Left hindlimb (tissue), 1 donor: Measurements from ENCODE around the gene CDX1.
A peak's percentile ranks its signal among the peaks of the same experiment; 100 is the strongest.

ENCODE experiments used
- DNase-seq: peaks from one replicate; pipeline ENCODE4 v3.0.0-alpha.2; 2018

Gene CDX1

DNA sequence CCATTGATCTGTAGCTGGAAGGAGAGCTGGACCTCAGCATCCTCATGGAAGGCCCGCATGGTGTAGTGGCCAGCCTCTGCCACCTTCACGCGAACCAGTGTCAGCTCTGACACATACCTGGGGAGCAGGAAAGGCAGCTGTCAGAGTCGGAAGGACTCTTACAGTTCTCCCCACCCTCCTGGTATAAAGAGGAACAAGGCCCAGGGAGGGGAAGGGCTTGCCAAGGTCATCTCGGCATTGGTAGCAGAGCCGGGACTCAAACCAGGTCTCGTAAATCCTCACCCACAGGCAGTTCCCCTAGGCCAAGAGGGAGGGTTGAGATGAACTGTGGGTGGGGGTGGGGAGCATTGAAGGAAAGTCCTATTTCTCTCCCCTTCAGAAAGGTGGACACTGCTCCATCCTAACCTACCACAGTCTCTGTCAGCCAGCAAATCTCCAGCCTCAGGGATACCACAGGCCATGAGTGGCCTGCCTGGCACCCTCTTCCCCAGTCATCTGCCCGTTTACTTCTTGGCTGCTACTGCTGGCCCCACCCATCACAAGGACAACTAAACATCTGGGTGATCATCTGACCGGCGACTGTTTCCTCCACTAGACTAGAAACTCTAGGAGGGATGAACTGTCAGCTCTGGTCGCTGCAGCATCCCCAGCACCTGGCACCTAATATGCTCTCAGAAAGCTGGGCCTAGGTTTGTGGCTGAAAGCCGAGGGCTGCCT, 34.4 kb upstream of the CDX1 start:
- no peak for DNase-seq

DNA sequence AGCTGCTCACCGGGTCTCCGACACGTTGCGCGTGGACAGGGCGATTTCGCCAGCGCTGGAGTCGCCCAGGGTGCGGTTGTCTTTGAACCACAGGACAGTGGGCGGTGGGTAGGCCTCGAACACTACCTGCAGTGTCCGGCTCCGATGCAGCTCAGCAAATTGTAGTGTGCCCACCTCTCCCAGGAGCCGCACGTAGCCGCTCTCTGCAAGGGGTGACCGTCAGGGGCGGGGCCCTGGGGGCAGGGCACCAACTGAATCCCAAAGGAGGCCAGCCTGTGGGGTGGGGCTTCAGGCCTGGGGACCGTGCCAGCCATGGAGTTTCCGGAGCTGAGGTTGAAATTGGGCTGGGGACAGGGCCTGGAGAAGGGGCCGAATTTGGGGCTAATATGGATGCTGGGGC, 33.8 kb upstream of the CDX1 start:
- no peak for DNase-seq

DNA sequence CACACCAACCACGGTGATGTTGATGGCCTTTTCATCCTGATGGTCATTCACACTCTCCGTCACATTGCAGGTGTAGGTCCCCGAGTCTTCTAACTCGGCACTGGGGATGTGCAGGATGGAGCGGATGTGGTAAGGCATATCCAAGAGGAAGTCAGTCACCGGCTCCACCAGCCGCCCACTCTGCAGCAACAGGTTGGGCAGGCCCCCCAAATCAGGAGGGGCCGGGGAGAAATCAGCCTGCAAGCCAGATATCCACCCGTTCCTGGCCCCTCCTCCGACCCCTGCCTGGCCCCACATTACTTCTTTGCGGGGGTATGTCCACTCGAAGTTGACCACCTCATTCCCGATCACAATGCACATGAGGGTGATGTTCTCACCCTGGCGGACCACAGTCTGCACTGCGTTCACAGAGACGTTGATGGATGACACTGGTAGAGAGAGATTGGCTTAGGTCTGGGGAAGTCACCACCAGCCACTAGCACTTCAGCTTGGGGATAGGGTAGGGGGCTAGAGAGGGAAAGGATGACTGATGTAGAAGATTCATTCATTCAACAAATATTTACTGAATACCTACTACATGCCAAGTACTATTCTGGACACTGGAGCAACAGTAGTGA, 32.9 kb upstream of the CDX1 start:
- no peak for DNase-seq

GRCh38 chr5:150134198-150134588, 32.4 kb upstream of the CDX1 start:
- no peak for DNase-seq

- no peak for DNase-seq
These were observed 30.8 kb upstream of the CDX1 start for GRCh38 chr5:150135557-150136304.

GRCh38 chr5:150136305-150137167, 30.0 kb upstream of the CDX1 start:
- no peak for DNase-seq

DNA sequence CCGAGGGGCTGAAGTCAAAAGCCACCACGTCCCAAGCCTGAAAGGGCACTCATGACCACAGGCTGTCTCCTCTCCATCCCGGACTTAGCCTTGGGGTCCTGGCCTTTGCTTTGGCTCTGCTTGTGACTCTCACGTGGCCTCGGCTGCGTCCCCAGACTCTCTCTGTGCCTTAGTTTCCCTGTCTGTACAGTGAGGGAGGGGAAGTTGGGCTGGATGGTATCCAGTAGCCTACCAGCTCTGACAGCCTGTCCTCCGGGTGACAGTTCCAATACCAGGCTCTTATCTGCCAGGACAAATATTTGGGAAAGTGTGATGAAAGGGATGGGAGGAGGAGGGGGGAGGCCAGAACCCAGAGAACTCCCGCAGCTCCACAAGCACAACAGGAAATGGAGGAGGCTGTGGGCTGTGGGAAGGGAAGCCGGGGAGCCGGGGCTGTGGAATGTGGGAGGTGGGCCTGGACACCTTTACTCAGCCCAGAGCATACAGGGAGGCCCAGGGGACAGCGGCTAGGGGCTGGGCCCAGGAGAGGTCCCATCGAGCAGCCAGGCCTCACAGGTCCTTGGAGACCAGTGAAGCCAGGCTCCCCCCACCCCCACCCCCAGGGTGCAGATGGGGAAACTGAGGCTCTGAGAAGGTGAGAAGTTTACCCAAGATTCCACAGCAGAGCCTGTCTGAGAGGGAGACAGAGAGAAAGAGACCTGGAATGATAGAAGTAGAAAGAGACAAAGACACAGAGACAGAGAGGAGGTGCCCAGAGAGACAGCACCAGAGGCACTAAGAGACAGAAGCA, 29.2 kb upstream of the CDX1 start:
- DNase-seq: no peak

GRCh38 chr5:150137997-150138396, 28.6 kb upstream of the CDX1 start:
- DNase-seq: no peak

GRCh38 chr5:150138551-150139265, 27.9 kb upstream of the CDX1 start:
- peak; percentile 86 for DNase-seq

GRCh38 chr5:150139334-150139733, 27.2 kb upstream of the CDX1 start:
- DNase-seq: no peak

DNA sequence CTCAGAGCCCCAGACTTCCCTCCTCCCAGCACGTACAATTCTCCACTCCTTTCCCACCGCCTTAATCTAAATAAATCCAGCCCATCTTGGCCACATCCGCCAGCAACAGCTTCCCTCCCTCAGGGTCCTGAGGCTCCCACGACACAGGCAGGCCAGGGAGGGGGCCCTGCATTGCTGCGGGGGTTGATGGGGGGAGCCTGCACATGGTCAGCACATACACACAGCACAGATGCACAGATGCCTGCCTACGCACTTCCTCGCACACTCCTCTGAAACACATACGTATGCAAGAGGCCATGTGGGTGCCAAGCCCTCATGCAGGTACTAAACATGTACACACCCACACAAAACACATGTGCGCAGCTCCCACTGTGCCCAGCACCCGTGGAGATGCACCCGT, 25.7 kb upstream of the CDX1 start:
- no peak for DNase-seq

DNA sequence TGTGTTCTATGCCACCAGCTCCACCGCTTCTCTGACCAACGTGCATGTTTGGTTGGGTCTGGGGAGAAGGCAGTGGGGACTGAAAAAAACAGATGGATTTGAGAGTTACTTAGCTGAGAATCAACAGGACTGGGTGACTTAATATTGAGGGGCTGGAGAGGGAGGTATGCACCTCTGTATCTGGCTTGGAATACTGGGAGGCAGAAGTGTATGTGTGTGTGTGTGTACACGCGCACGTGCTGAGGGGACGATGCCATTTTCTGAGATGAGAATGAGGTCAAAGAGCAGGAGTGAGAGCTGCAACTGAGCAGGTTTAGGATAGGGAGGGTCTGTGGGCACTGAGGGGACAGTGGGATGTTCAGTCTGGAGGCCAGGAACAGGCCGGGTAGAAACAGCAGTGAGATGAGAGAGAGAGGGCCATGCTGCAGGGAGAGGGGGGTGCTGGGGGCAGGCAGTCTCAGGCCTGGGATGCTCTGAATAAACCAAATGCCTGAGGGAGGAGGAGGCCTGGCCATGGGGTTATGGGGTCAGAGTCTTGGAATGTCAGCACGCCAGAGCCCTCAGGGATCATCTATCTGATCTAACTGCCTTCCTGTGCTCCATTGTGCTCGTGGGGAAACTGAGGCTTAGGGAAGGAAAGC, 24.9 kb upstream of the CDX1 start:
- no peak for DNase-seq

DNA sequence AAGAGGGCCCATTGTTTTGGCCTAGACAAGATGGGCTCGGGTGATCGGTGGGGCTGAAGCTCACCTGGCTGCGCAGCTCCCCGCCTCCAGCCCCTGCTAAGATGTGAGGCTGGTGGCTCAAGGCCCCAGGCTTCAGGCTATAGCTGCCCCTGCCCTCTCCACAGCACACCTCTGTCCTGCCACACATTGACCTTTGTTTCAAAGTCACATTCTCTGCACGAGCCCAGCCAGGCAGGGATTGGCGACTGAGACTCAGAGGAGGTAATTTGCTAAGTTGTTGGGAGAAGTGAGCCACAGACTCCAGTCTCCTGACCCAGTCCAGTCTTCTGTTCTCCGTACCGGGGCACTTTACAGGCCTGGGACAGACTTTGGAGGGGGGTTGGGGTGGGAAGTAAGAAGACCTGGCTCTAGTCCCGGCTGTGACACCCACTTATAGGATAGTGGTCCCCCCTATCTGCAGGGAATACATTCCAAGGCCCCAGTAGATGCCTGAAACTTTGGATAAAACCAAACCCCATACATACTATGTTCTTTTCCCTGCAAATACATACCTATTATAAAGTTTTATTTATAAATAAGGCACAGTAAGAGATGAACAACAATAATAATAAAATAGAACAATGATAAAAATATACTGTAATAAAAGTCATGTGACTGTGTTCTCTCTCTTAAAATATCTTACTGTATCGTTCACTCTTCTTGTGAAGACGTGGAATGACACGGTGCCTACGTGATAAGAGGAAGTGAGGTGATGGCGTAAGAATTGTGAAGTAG, 24.2 kb upstream of the CDX1 start:
- no peak for DNase-seq

- DNase-seq: no peak
These were observed 23.6 kb upstream of the CDX1 start for GRCh38 chr5:150142959-150143349.

GRCh38 chr5:150143350-150144245, 23.0 kb upstream of the CDX1 start:
- peak; percentile 67 for DNase-seq

DNA sequence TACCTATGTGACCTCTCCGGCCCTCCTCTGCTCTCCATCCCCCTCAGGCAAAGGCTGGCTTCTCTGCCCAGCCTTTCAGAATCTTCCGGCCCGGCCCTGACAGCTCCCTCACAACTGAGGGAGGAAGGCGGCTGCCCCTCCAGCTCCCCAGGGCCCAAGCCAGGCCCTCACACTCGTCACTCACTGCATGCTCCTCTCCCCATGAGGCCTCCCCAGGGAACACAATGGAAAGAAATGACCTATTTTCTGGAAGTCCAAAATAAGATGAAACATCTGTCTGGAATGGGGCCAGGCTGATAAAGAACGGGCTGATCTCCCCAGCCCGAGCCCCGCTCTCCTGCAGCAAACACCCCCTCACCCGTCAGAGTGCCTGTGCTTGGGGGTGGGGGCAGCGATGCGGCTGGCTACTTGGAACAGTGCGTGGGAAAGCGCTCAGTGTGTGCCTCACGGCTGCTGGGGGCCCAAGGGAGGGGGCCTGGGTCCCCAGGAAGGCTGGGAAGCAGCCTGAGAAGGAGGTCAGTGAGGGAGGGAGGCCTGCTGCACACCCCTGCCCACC, 22.3 kb upstream of the CDX1 start:
- no peak for DNase-seq

DNA sequence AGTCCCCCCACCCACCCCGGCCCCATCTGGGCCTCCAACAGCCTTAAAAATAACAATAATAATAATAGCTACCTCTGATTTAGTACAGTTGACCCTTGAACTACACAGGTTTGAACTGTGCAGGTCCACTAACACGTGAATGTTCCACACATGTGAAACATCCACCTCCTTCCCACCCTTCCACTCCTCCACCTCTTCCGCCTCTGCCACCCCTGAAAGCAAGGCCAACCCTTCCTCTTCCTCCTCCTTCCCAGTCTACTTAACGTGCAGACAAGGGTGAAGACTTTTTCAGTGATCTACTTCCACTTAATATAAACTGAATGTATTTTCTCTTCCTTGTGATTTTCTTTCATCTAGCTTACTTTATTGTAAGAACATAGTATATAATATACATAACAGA, 21.7 kb upstream of the CDX1 start:
- DNase-seq: no peak

- DNase-seq: no peak
These were observed 20.3 kb upstream of the CDX1 start for GRCh38 chr5:150146235-150146634.
